Vagina (tissue), 2 donors: Measurements from ENCODE around the gene ADISSP.

Source experiments
- POLR2AphosphoS5 ChIP-seq, 2 donors: sonication (generic); formaldehyde crosslinking; IDR thresholded peaks; one replicate each; pipeline ENCODE4 v1.9.0; 2017; ENCODE audit warnings: antibody characterized with exemption in 2 of 2, mild to moderate bottlenecking in 2 of 2, low read depth in 1 of 2; ENCODE audit not compliant: insufficient read depth in 1 of 2
- TF ChIP-seq, protein P1 (sequence below), 3 experiments: fragments of 450-650 bp in 2 of 3; fragments of 200-600 bp in 1 of 3; sonication (generic) in 1 of 3; IDR thresholded peaks; one replicate each; pipeline ENCODE4 v1.5.1; 2017 to 2019; ENCODE audit warnings: antibody characterized with exemption in 3 of 3, mild to moderate bottlenecking in 2 of 3, moderate library complexity in 2 of 3

GRCh38 chr20:3803854-3804253 is 36.3 kb upstream of the ADISSP start:
- TF ChIP-seq, protein P1, sequence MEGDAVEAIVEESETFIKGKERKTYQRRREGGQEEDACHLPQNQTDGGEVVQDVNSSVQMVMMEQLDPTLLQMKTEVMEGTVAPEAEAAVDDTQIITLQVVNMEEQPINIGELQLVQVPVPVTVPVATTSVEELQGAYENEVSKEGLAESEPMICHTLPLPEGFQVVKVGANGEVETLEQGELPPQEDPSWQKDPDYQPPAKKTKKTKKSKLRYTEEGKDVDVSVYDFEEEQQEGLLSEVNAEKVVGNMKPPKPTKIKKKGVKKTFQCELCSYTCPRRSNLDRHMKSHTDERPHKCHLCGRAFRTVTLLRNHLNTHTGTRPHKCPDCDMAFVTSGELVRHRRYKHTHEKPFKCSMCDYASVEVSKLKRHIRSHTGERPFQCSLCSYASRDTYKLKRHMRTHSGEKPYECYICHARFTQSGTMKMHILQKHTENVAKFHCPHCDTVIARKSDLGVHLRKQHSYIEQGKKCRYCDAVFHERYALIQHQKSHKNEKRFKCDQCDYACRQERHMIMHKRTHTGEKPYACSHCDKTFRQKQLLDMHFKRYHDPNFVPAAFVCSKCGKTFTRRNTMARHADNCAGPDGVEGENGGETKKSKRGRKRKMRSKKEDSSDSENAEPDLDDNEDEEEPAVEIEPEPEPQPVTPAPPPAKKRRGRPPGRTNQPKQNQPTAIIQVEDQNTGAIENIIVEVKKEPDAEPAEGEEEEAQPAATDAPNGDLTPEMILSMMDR (IDR thresholded peaks at IDR 0.05) = no peak
- no peak for TF ChIP-seq POLR2AphosphoS5 (IDR thresholded peaks at IDR 0.05; ENCODE audit: insufficient read depth in 1 of 2, low read depth in 1 of 2)
